NCI-H1048 (cell line): ENCODE results near the gene ADGRA3.
"Not testable (repeated sequence)": the region's sequence is repeated elsewhere in the genome, so short reads cannot be mapped to it uniquely, and the experiment has no call there.

Source experiments
- DNase-seq: peaks from one replicate; lab custom pipeline; 2025; lab: John Stamatoyannopoulos, UW

Gene ADGRA3

GRCh38 chr4:22440999-22441398 is 74.9 kb downstream of the ADGRA3 start:
- DNase-seq = no peak

- DNase-seq = no peak
These were observed 75.9 kb downstream of the ADGRA3 start for GRCh38 chr4:22439947-22440346.

- no peak for DNase-seq
These were observed 80.2 kb downstream of the ADGRA3 start for GRCh38 chr4:22435652-22436051.

- DNase-seq = no peak
These were observed 81.0 kb downstream of the ADGRA3 start for GRCh38 chr4:22434895-22435294.

GRCh38 chr4:22430626-22431025 is 85.2 kb downstream of the ADGRA3 start:
- DNase-seq = no peak

- DNase-seq = no peak
These were observed 87.4 kb downstream of the ADGRA3 start for GRCh38 chr4:22428441-22428840.

GRCh38 chr4:22427675-22428074 is 88.2 kb downstream of the ADGRA3 start:
- DNase-seq = no peak

GRCh38 chr4:22420291-22420690 is 95.6 kb downstream of the ADGRA3 start:
- no peak for DNase-seq

GRCh38 chr4:22417408-22417807 is 98.5 kb downstream of the ADGRA3 start:
- DNase-seq = no peak

- no peak for DNase-seq
These were observed 99.5 kb downstream of the ADGRA3 start for GRCh38 chr4:22416403-22416802.

GRCh38 chr4:22414833-22415232 is 101.0 kb downstream of the ADGRA3 start:
- no peak for DNase-seq

GRCh38 chr4:22413471-22413870 is 102.4 kb downstream of the ADGRA3 start:
- DNase-seq = no peak

- DNase-seq = no peak
These were observed 103.9 kb downstream of the ADGRA3 start for GRCh38 chr4:22412013-22412412.

- DNase-seq = no peak
These were observed 105.1 kb downstream of the ADGRA3 start for GRCh38 chr4:22410645-22411247.

GRCh38 chr4:22408474-22408873 is 107.4 kb downstream of the ADGRA3 start:
- DNase-seq = no peak

- DNase-seq = no peak
These were observed 108.5 kb downstream of the ADGRA3 start for GRCh38 chr4:22407361-22407760.

GRCh38 chr4:22398671-22399070 is 117.2 kb downstream of the ADGRA3 start:
- DNase-seq = no peak

- DNase-seq = no peak
These were observed 124.3 kb downstream of the ADGRA3 start for GRCh38 chr4:22391551-22391950.

GRCh38 chr4:22389240-22389870 is 126.5 kb downstream of the ADGRA3 start:
- DNase-seq = no peak

- no peak for DNase-seq
These were observed 130.3 kb downstream of the ADGRA3 start for GRCh38 chr4:22385611-22386011.

- DNase-seq = no peak
These were observed 131.7 kb downstream of the ADGRA3 start for GRCh38 chr4:22384154-22384553.

- not testable (repeated sequence) for DNase-seq
These were observed 133.7 kb downstream of the ADGRA3 start for GRCh38 chr4:22382216-22382615.

GRCh38 chr4:22372986-22373385 is 142.9 kb downstream of the ADGRA3 start:
- DNase-seq = no peak
